Measurements from ENCODE around the gene TLE3.
A peak's percentile ranks its signal among the peaks of the same experiment; 100 is the strongest.

TLE3 gene

GRCh38 chr15:69998541-69999391 lies 99.0 kb downstream of the TLE3 start:
- DNase-seq = no peak

- peak in 1 of 2 experiments; percentile 21 for DNase-seq
These were observed 99.9 kb downstream of the TLE3 start for GRCh38 chr15:69997813-69998212.
